ENCODE measurements around the gene DLL3.
"Not testable (repeated sequence)": the region's sequence is repeated elsewhere in the genome, so short reads cannot be mapped to it uniquely, and the experiment has no call there.

GRCh38 chr19:39451257-39451656, 47.5 kb upstream of the DLL3 start:
- not testable (repeated sequence) for TF ChIP-seq CTCF, POLR2A (IDR thresholded peaks at IDR 0.05)

Data from lower leg skin (tissue), 3 donors.